NCI-H774 (cell line): ENCODE data around the gene CNN1.
"Not testable (repeated sequence)": the region's sequence is repeated elsewhere in the genome, so short reads cannot be mapped to it uniquely, and the experiment has no call there.

ENCODE experiments used
- DNase-seq: peaks from one replicate; lab custom pipeline; 2025; lab: John Stamatoyannopoulos, UW

CNN1 gene

DNA sequence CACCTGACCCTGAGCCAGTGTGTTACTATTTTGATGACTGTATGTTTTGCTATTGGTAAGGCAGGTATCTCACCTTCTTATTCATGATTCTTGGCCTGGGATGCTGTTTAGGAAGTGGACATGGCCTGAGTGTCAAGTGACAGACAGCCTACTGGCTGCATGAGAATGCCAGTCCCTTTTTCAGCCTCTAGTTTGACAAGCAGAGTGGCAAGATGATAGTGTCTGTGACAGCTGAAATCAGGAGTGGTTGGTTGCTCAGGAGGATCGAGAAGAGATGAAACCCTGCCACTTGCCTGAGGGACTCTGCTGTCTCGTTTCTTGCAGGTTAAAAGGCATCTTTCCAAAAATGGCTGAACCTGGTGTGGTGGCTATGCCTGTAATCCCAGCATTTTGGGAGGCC is 27.5 kb downstream of the CNN1 start:
- DNase-seq: no peak

DNA sequence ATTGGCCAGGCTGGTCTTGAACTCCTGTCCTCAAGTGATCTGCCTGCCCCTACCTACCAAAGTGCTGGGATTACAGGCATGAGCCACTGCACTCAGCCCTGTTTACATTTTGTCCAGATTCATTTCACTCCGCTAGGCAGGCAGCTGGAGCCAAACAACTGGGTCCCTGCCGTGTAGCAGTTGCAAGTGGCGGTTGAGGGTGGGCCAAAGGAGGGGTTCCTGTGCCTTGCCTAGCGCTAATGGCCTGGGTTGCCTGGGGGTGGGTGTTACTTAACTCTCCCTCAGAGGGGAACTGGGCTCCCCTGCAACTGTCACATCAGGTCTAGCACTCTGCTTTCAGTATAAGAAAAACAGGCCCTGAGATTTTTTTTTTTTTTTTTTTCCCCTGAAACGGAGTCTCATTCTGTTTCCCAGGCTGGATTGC is 31.4 kb downstream of the CNN1 start:
- no peak for DNase-seq

DNA sequence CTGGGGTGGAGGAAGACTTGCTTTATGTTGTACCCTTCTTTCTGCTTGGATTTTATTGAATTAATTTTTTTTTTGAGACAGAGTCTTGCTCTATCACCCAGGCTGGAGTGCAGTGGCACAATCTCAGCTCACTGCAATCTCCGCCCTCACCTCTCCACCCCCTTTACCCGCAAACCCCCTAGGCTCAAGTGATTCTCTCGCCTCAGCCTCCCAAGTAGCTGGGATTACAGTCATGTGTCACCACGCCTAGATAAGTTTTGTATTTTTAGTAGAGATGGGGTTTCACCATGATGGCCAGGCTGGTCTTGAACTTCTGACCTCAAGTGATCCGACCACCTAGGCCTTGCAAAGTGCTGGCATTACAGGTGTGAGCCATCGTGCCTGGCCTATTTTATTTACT is 34.7 kb downstream of the CNN1 start:
- not testable (repeated sequence) for DNase-seq

- not testable (repeated sequence) for DNase-seq
Observed at GRCh38 chr19:11573763-11574162, 35.1 kb downstream of the CNN1 start.

DNA sequence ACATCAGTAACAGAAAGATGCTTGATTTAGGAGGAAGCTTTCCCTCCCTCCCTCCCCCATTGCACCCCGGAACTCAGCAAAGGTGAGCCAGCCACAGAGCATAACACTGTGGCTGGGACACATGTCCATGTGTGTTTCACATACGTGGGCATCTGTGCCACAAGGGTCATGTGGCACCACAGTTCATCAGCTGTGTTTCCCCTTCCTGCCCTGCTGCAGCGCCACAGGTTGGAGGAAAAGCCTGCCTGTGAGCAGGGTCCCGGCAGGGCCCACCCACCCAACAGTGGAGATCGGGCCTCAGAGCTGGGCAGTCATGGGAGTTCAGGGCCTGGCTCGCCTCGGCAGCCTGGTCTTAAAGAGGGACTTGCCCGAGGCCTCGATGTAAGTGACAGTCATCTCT is 36.0 kb downstream of the CNN1 start:
- DNase-seq: no peak

DNA sequence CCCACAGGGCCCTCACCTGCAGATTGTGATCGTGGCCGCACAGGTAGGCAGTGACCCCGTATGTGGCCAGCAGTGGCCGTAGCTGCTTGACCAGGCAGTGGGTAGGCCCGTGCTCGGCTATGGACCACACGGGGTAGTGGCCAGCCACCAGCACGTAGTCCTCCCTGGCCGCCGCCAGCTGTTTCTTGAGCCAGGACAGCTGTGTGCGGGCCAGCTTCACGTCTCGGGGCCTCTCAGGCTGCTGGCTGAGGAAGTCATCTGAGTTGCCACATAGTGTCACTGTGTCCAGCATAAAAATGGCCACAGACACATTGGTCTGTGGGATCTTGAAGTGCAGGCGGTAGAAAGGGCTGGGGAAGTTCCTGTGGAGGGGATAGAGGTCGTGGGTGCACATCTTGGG is 37.6 kb downstream of the CNN1 start:
- no peak for DNase-seq

DNA sequence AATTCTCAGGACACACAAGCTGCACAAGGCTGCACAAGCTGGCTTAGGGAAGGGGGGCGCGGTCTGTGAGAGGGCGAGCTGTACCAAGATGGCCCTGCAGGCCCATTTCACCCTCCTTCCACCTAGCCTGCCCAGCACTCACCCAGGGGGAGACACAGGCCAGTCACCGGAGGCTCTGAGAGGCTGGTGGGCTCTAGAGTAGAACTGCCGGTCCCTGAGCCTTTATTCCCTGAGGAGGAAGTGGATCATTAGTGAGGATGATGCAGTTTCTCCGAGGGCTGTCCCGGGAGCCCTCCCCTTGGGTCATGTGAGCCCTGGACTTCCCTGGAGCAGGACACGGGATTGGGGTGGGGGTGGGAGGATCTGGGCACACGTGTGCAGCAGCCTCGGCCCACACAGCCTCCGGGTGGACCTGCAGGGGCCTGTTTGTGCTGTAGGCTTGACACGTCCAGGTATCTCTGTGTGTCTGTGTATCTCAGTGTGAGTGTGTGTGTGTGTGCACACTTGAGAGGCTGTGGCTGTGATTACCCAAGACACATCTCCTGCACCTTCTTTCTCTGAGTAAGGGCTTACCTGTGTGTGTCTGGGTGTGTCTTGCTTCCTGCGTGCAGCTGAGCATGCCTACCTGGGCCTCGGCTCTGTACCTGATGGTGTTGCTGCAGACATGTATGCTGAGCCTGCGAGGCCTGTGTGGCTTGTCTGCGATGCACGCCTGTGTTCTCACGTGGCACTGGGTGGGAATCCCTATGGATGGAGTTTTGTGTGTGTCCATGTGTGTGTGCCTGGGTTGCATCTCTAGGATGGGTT is 39.0 kb downstream of the CNN1 start, which contains the start of gene ACP5:
Gene ACP5, minus strand, starts transcription at position 195 of the 807 bp plus-strand sequence. CDS start 328 bp downstream, outside the sequence.
- DNase-seq: no peak

DNA sequence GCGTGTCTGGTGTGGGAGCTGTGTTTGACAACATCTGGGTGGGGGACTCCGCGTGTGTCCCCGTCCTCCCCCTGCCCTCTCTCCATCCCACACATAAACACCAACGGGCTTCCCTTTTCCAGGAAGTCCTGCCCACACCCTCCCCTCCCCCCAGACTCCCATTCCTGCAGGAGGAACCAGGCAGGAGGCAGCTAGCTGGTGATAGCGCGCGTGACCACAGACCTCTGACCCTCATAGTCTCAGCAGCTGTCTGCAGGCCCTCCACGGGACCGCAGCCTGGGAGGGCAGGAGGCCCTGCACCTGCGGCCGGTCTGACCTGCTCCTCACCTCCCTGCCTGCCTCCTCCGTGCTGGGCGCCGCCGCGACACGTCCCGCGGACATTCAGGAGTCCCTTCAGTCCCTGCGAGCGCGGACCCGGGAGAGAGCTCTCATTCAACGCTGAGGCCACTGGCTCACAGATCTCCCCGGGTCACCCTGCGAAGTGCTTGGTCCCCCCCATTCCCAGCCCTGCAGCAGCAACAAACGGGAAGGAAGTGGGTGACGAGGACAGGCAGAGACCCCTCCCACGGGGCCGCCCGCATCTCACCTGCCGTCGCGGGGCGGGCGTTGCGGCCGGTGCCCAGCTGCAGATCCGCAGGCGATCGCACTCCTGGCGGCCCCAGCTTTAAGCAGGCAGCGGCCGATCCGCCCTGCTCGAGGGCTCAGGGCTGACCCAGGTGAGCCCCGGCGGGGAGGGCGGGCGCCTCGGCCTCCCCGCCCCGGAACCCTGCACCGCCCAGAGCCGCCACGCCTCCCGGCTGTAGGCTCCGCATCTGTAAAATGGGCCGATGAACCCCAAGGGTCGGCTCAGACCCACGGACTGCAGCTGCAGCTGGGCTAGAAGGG is 39.8 kb downstream of the CNN1 start:
- DNase-seq: no peak

DNA sequence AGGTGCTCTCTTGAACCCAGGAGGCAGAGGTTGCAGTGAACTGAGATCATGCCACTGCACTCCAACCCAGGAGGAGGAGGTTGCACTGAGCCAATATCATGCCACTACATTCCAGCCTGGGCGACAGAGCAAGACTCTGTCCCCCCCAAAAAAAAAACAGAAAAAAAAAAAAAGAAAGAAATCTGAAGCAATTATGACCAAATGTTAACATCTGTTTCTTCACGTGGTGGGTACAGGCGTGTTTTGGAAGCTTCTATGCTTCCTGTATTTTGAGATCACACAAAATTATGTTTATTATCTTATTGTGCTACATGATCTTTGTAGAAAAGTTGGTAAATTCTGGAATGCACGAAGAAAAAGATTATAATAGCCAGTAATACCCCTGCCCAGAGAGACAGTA is 41.5 kb downstream of the CNN1 start:
- no peak for DNase-seq

DNA sequence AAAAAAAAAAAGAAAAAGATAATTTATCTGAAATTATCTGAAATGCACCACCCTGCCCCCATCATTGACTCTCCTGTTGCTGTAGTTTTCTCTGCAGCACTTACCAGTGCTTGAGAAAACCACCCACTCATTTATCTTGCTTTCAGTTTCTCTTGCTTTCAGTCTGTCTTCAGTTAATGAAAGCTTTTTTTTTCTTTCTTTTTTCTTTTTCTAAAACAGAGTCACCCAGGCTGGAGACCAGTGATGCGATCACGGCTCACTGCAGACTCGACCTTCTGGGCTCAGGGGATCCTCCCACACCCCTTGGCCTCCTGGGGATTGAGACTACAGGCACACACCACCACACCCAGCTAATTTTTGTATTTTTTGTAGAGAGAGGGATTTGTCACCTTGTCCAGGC is 43.1 kb downstream of the CNN1 start:
- no peak for DNase-seq

DNA sequence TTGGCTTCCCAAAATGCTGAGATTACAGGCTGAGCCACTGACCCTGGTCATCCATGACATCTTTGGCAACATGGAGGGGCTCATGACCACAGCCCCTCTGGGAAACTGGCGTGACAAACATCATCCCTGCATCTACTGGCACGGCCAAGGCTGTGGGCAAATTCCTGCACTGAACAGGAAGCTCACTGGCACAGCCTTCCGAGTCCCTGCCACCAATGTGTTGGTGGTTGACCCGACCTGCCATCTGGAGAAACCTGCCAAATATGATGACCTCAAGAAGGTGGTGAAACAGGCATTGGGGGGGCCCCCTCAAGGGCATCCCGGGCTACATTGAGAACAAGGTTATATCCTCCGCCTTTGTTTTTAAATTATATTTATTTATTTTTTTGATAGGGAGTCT is 47.7 kb downstream of the CNN1 start:
- DNase-seq: no peak

GRCh38 chr19:11587302-11587974 is 48.8 kb downstream of the CNN1 start:
- DNase-seq: peak; percentile 54

DNA sequence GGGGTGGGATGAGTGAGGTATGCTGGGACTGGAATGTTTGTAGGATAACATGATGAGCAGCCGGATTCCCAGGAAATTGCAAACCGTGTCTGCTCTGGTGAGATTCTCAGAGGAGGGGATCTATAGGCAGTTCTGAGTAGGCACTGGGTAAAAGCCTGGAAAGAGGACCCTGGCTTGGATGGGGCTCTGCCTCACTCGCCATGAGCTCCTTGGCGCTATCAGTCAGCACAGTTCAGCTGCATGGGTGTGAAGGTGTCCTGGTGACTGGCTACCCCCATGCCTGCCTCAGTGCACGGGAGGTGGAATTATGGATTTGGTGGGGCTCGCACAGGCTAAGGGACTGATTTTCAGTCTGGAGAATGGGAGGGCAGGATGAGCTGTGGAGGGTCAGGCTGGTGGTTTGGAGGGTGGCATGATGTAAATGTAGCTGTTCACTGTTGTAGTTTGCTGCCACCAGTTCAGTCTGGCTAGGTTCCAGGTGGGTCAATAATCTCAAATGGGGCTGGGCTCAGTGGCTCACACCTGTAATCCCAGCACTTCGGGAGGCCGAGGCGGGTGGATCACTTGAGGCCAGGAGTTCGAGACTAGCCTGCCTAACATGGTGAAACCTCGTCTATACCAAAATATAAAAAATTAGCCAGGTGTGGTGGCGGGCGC is 49.5 kb downstream of the CNN1 start:
- DNase-seq: no peak

- DNase-seq: no peak
Observed at GRCh38 chr19:11594084-11594483, 55.4 kb downstream of the CNN1 start.

DNA sequence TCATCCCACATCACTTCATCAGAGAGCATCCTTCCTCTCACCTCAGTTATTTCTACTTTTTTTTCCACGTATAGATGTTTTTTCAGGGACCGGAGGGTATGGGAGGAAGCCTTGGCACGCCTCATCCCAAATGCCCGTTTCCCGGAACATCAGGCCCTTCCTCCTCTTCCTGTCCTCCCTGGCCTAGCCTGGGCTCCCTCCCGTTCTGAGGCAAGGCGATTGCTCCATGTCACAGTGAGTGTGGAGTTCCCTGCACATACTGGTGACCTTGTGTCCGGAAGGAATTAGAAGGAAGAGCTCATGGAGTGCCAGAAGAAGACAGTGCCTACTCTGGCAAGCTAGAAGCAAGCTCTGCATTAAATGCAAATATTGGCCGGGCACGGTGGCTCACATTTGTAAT is 57.5 kb downstream of the CNN1 start:
- DNase-seq: no peak

DNA sequence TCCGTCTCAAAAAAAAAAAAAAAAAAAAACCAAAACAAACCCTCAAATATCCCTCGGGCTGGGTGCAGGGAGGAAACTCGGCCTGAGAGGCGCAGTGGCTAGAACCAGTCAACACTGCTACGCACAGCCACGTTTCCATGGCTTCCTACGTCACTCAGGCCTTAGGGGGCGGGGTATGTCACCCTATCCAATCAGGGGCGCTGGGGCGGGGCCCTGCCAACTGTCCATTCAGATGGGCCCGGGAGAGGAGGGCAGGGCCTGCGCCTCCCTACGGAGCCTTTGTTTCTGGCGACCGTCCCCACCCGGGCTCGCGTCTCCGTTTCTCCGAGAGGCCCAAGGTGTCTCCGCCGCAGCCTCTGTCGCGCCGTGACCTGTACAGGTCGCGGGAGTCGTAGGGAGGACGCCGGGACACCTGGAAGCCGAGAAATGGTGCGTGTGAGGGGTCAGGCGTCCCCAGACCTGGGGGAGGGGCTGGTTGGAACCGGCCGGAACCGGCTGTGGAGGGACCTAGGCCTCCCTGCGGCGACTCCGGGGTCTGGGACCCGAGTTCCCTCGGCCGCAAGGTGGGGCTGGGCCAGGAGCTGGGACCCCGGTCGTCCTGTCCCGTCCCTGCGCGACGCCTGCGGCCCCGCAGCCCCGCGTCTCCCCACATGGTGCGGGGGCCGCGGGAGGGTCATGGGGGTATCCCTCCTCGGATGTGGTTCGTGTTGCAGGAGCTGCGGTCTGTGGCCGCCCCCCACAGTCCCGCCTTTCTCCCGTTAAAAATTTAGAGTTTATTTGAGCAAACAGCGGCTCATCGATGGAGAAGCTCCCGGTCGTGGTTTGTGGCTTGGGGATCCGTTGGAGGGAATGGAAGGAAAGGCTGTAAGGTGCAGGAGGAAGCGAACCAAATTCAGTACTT is 58.8 kb downstream of the CNN1 start, which contains the start of gene ZNF627:
Gene ZNF627, plus strand, starts transcription at position 282 of the 901 bp plus-strand sequence. Its CDS starts 145 bp downstream, at position 427.
- peak; percentile 96 for DNase-seq

DNA sequence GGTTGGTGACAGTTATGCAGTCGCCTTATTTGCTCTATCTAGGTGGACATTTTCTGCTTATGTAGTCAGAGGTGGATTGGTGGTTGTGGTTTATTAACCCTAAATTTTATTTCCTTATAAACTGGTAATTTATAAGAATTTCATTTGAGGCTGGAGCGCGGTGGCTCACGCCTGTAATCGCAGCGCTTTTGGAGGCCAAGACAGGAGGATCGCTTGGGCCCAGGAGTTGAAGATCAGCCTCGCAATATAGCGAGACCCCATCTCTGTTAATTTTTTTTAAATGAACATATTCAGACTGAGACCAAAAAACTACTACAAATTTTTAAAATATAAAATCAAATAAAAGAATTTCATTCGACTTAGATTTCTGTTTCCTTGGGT is 59.4 kb downstream of the CNN1 start:
- DNase-seq: no peak

DNA sequence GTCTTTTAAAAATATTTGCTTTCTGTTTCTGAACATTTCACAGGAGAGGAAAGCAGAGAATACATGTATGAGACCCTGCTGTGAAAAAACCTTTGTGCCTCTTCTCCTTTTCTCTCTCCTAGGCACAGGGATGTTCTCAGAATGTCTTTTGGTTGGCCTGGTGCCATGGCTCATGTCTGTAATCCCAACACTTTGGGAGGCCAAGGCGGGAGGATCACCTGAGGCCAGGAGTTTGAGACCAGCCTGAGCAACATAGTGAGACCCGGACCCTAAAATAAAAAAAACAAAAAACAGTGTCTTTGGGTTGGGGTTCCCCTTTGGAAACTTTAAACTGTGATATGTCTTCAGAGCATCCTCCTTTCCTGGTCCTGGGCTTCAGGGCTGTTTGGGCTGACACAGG is 60.1 kb downstream of the CNN1 start:
- no peak for DNase-seq

DNA sequence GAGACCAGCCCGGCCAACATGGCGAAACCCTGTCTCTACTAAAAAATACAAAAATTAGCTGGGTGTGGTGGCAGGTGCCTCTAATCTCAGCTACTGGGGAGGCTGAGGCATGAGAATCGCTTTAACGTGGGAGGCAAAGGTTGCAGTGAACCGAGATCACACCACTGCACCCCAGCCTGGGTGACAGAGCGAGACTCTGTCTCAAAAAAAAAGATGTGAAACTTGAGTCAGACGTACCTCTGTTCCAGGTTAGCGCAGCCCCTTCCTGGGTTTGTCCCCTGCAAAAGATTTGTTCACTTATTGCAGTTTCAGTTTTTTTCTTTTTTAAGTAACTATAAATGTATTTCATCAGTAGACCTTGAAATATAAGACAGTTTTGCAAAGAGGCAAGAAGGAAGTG is 61.1 kb downstream of the CNN1 start:
- not testable (repeated sequence) for DNase-seq
